ENCODE measurements around the gene SPATC1L. TPM values are rescaled to one million over a fixed set of nuclear protein-coding genes. Genes with fewer than 3 reads are reported as not detected.

SPATC1L gene
- total and polyA plus RNA-seq, 2 donors (not counting 3 experiments of a cell fraction or from before 2014, with no cell fraction given) = 11.5 to 15.3 TPM

DNA sequence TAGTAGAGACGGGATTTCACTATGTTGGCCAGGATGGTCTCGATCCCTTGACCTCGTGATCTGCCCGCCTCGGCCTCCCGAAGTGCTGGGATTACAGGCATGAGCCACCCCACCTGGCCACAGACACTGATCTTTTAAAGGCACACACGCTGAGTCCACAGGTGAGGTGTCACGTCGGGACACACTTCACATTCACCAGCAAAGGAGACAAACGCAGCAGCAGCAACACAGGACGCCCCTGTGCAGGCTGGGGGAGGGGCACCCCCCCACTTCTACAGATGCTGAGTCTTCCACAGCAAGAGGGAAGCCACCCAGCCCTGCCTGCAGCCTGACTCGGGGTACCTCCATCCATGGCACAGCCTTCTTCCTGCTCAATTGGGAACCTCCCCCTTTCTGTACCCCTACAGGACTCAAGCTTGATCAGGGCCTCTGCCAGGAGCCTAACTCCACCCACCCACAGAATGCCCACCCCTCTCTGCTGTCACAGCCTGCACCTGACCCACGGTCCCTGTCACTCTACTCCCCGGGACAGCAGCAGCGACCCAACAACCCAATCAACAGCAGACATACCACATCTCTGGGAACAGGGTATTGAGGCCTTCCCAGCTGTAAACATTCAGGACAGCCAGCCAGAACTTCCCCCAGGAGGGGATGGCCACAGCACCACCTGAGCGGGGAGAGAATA is 34.8 kb upstream of the SPATC1L start:
- Histone ChIP-seq H3K36me3 (ENCODE audit: control insufficient read depth in 2 of 2, extremely low read depth in 1 of 2, insufficient read depth in 2 of 2, low read length in 2 of 2) (peaks cover 7 to 16% of the 10 kb centered on the region in 2 experiments), H3K4me1 (ENCODE audit: control insufficient read depth, extremely low read depth, insufficient read depth, low read length) (no peaks in the 10 kb centered on the region), H3K27me3 (ENCODE audit: control insufficient read depth in 2 of 2, insufficient read depth in 2 of 2, low read length in 2 of 2) (no peaks in the 10 kb centered on the region), H3K4me2 (ENCODE audit: insufficient read depth, low read length) (no peak overlapping the region), H3K27ac (ENCODE audit: insufficient read depth, low read depth, low read length) (no peak overlapping the region), H3K79me2 (ENCODE audit: control insufficient read depth, insufficient read depth, low read length) (peaks cover 18% of the 10 kb centered on the region), H3K9me1 (replicated peaks; ENCODE audit: control insufficient read depth, extremely low read depth, insufficient read depth, low read length) (no peaks in the 10 kb centered on the region), H3K9me3 (replicated peaks; ENCODE audit: control insufficient read depth, insufficient read depth, low read length) (no peaks in the 10 kb centered on the region), H4K20me1 (replicated peaks; ENCODE audit: control insufficient read depth, extremely low read depth, insufficient read depth, low read length) (no peaks in the 10 kb centered on the region), H3K9ac (replicated peaks; ENCODE audit: extremely low read depth, insufficient read depth, low read length) (no peak overlapping the region), H2AFZ (ENCODE audit: low read depth, low read length) (no peak overlapping the region), H3K4me3 (replicated peaks in 1 of 3; ENCODE audit: insufficient read depth in 1 of 3, low read depth in 1 of 3, low read length in 3 of 3) (no peak overlapping the region)
- intact Hi-C loops (cut with micrococcal nuclease) (no loop called here), dilution Hi-C loops (cut with MboI; ENCODE audit: extremely low pct_ligation_motif_present, low sequenced_read_pairs) (no loop called here)
- POLR2A ChIA-PET = no interaction called here
- no TSS peak for BruUV-seq (replicated peaks)
- DNase-seq (ENCODE audit: low read depth, low spot score) (no peak), FAIRE-seq (no peak)
- TF ChIP-seq POLR2AphosphoS5 (IDR thresholded peaks at IDR 0.05; ENCODE audit: insufficient read depth, low read depth, low read length) = no peak
- no peak for TF ChIP-seq GATA2 (IDR thresholded peaks at IDR 0.05; ENCODE audit: insufficient read depth, insufficient read length, low read depth, low read length)
- TF ChIP-seq, protein P1, sequence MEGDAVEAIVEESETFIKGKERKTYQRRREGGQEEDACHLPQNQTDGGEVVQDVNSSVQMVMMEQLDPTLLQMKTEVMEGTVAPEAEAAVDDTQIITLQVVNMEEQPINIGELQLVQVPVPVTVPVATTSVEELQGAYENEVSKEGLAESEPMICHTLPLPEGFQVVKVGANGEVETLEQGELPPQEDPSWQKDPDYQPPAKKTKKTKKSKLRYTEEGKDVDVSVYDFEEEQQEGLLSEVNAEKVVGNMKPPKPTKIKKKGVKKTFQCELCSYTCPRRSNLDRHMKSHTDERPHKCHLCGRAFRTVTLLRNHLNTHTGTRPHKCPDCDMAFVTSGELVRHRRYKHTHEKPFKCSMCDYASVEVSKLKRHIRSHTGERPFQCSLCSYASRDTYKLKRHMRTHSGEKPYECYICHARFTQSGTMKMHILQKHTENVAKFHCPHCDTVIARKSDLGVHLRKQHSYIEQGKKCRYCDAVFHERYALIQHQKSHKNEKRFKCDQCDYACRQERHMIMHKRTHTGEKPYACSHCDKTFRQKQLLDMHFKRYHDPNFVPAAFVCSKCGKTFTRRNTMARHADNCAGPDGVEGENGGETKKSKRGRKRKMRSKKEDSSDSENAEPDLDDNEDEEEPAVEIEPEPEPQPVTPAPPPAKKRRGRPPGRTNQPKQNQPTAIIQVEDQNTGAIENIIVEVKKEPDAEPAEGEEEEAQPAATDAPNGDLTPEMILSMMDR (IDR thresholded peaks at IDR 0.05; ENCODE audit: extremely low read depth in 1 of 2, insufficient read depth in 1 of 2, low read depth in 1 of 2, low read length in 2 of 2) = no peak
- TF ChIP-seq POLR2A (IDR thresholded peaks at IDR 0.05; ENCODE audit: low read depth, low read length) = no peak
- TF ChIP-seq JUN (IDR thresholded peaks at IDR 0.05; ENCODE audit: borderline replicate concordance, insufficient read depth, insufficient read length, low read depth) = no peak
- TF ChIP-seq MAX (IDR thresholded peaks at IDR 0.05; ENCODE audit: insufficient read depth, insufficient read length) = no peak
- TF ChIP-seq FOS (IDR thresholded peaks at IDR 0.05; ENCODE audit: borderline replicate concordance, insufficient read depth, low read length) = no peak
- no peak for TF ChIP-seq MYC (IDR thresholded peaks at IDR 0.05; ENCODE audit: low read depth, low read length)
- CTCF ChIA-PET = no interaction called here
